HepG2 (cell line): ENCODE results near the gene PGA5. TPM values are rescaled to one million over a fixed set of nuclear protein-coding genes. Genes with fewer than 3 reads are reported as not detected.

Source experiments
- CHD4 ChIP-seq: fragments of 200-600 bp; sonication (generic); IDR thresholded peaks from 2 replicates; pipeline ENCODE4 v1.7.0; 2017; ENCODE audit warnings: mild to moderate bottlenecking, low read length, borderline replicate concordance
- CREB3 ChIP-seq: sonication (generic); formaldehyde crosslinking; IDR thresholded peaks from 2 replicates; pipeline ENCODE4 v1.5.0; 2020; ENCODE audit warnings: missing genetic modification reagents
- CREM ChIP-seq, 2 experiments: sonication (generic) in 1 of 2; formaldehyde crosslinking in 1 of 2; IDR thresholded peaks; 2 replicates each; pipeline versions ENCODE4 v1.4.0 to v1.6.1; 2016 to 2020; ENCODE audit warnings: antibody characterized with exemption in 1 of 2, mild to moderate bottlenecking in 1 of 2, missing genetic modification reagents in 1 of 2
- DNMT3B ChIP-seq: conservative IDR thresholded peaks from 2 replicates; pipeline ENCODE4 v1.6.1; 2016; ENCODE audit warnings: missing biosample characterization, control low read depth
- ELF4 ChIP-seq: sonication (generic); formaldehyde crosslinking; IDR thresholded peaks from 2 replicates; pipeline ENCODE4 v1.5.0; 2020; ENCODE audit warnings: missing genetic modification reagents, mild to moderate bottlenecking, moderate library complexity, borderline replicate concordance
- FOXM1 ChIP-seq: sonication (generic); formaldehyde crosslinking; IDR thresholded peaks from 2 replicates; pipeline ENCODE4 v1.5.0; 2020; ENCODE audit warnings: missing genetic modification reagents
- MAFK ChIP-seq, 2 experiments: IDR thresholded peaks in 1 of 2; conservative IDR thresholded peaks in 1 of 2; 2 replicates each; pipeline ENCODE4 v1.6.1; 2011; ENCODE audit warnings: improper control_type of control experiment in 2 of 2, low read length in 2 of 2
- MTA3 ChIP-seq: sonication (generic); formaldehyde crosslinking; IDR thresholded peaks from 2 replicates; pipeline ENCODE4 v1.4.0; 2020; ENCODE audit warnings: missing genetic modification reagents
- MXI1 ChIP-seq: IDR thresholded peaks from 3 replicates; pipeline ENCODE4 v1.6.1; 2012; ENCODE audit warnings: low read depth, low read length, inconsistent platforms, borderline replicate concordance
- PITX1 ChIP-seq: sonication (generic); formaldehyde crosslinking; IDR thresholded peaks from 2 replicates; pipeline ENCODE4 v1.5.1; 2020; ENCODE audit warnings: mild to moderate bottlenecking, missing genetic modification reagents
- POLR2A ChIP-seq, 2 experiments: IDR thresholded peaks; 2 replicates each; pipeline ENCODE4 v1.6.1; 2011; ENCODE audit warnings: low read depth in 2 of 2, low read length in 2 of 2, mild to moderate bottlenecking in 1 of 2, moderate library complexity in 1 of 2; ENCODE audit not compliant: insufficient read depth in 1 of 2
- SAFB2 ChIP-seq: sonication (generic); formaldehyde crosslinking; IDR thresholded peaks from 2 replicates; pipeline ENCODE4 v1.5.1; 2020; ENCODE audit warnings: missing genetic modification reagents, low read depth, mild to moderate bottlenecking, borderline replicate concordance
- SAP130 ChIP-seq: IDR thresholded peaks from 2 replicates; pipeline ENCODE4 v1.6.1; 2016; ENCODE audit warnings: low read depth
- THAP8 ChIP-seq: sonication (generic); formaldehyde crosslinking; IDR thresholded peaks from 2 replicates; pipeline ENCODE4 v1.5.1; 2020; ENCODE audit warnings: missing genetic modification reagents, mild to moderate bottlenecking, borderline replicate concordance
- XBP1 ChIP-seq: sonication (generic); formaldehyde crosslinking; IDR thresholded peaks from 2 replicates; pipeline ENCODE4 v1.5.0; 2020; ENCODE audit warnings: missing genetic modification reagents
- ZBTB38 ChIP-seq: sonication (generic); formaldehyde crosslinking; IDR thresholded peaks from 2 replicates; pipeline ENCODE4 v1.5.1; 2020; ENCODE audit warnings: mild to moderate bottlenecking, missing genetic modification reagents
- ZBTB42 ChIP-seq: sonication (generic); formaldehyde crosslinking; IDR thresholded peaks from 2 replicates; pipeline ENCODE4 v1.5.0; 2020; ENCODE audit warnings: mild to moderate bottlenecking, missing genetic modification reagents
- ZNF263 ChIP-seq: sonication (generic); formaldehyde crosslinking; IDR thresholded peaks from 2 replicates; pipeline ENCODE4 v1.4.0; 2020; ENCODE audit warnings: missing genetic modification reagents
- ZNF275 ChIP-seq: sonication (generic); formaldehyde crosslinking; IDR thresholded peaks from 2 replicates; pipeline ENCODE4 v1.8.0; 2022; ENCODE audit warnings: missing genetic modification reagents, mild to moderate bottlenecking, inconsistent platforms, borderline replicate concordance
- ZNF296 ChIP-seq: sonication (generic); formaldehyde crosslinking; conservative IDR thresholded peaks from 2 replicates; pipeline ENCODE4 v1.5.0; 2020; ENCODE audit warnings: mild to moderate bottlenecking, missing genetic modification reagents
- ZNF460 ChIP-seq: sonication (generic); formaldehyde crosslinking; IDR thresholded peaks from 2 replicates; pipeline ENCODE4 v1.5.1; 2020; ENCODE audit warnings: missing genetic modification reagents, mild to moderate bottlenecking, borderline replicate concordance
- polyA plus RNA-seq, 8 experiments: library from polyadenylated mRNA; depleted of rRNA in 3 of 8; stranded (reverse) in 7 of 8; unstranded in 1 of 8; fragments of >200 nt; fragmentation: Illumina TruSeq in 4 of 8; extraction: Trizol in 4 of 8; gene quantifications; 2 replicates each; pipeline versions ENCODE4 v1.2.1 to v1.2.3, GENCODE V29; 2011 to 2016; ENCODE audit warnings: low read depth in 4 of 8, missing spikeins in 1 of 8, mixed read lengths in 1 of 8; ENCODE audit not compliant: insufficient read depth in 1 of 8
- total RNA-seq, 5 experiments: library from RNA; depleted of rRNA; stranded (reverse); fragments of >200 nt; fragmentation: Illumina TruSeq; extraction: Trizol; gene quantifications; 2 replicates each; pipeline ENCODE4 v1.2.3, GENCODE V29; 2016; ENCODE audit warnings: low read depth in 1 of 5
- TF ChIP-seq, protein P1 (sequence below): sonication (generic); formaldehyde crosslinking; IDR thresholded peaks from 2 replicates; pipeline ENCODE4 v1.4.0; 2020; ENCODE audit warnings: mild to moderate bottlenecking, missing genetic modification reagents
- TF ChIP-seq, protein P2 (sequence below): sonication (generic); formaldehyde crosslinking; IDR thresholded peaks from 2 replicates; pipeline ENCODE4 v1.4.0; 2020; ENCODE audit warnings: missing genetic modification reagents
- TF ChIP-seq, protein P3 (sequence below): sonication (generic); formaldehyde crosslinking; IDR thresholded peaks from 2 replicates; pipeline ENCODE4 v1.5.0; 2020; ENCODE audit warnings: mild to moderate bottlenecking, missing genetic modification reagents

The PGA5 gene
- total and polyA plus RNA-seq, 2 of the 13 experiments (the other 11 are each of a cell fraction or from before 2014, with no cell fraction given), result not detected

- TF ChIP-seq SAFB2 (CRISPR knock-in tag), result no peak
- TF ChIP-seq MXI1, result no peak
- no peak for TF ChIP-seq ZBTB38 (CRISPR knock-in tag)
- no peak for TF ChIP-seq PITX1 (CRISPR knock-in tag)
- no peak for TF ChIP-seq XBP1 (CRISPR knock-in tag)
- peak; percentile 63; the same call in 1 of the 2 replicates for TF ChIP-seq SAP130
- TF ChIP-seq, protein P1, sequence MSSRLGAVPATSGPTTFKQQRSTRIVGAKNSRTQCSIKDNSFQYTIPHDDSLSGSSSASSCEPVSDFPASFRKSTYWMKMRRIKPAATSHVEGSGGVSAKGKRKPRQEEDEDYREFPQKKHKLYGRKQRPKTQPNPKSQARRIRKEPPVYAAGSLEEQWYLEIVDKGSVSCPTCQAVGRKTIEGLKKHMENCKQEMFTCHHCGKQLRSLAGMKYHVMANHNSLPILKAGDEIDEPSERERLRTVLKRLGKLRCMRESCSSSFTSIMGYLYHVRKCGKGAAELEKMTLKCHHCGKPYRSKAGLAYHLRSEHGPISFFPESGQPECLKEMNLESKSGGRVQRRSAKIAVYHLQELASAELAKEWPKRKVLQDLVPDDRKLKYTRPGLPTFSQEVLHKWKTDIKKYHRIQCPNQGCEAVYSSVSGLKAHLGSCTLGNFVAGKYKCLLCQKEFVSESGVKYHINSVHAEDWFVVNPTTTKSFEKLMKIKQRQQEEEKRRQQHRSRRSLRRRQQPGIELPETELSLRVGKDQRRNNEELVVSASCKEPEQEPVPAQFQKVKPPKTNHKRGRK (CRISPR knock-in tag), result no peak
- TF ChIP-seq DNMT3B (CRISPR knock-in tag), result no peak
- no peak for TF ChIP-seq MTA3 (CRISPR knock-in tag)
- TF ChIP-seq ZBTB42 (CRISPR knock-in tag), result no peak
- no peak for TF ChIP-seq ZNF275 (CRISPR knock-in tag)
- TF ChIP-seq, protein P2, sequence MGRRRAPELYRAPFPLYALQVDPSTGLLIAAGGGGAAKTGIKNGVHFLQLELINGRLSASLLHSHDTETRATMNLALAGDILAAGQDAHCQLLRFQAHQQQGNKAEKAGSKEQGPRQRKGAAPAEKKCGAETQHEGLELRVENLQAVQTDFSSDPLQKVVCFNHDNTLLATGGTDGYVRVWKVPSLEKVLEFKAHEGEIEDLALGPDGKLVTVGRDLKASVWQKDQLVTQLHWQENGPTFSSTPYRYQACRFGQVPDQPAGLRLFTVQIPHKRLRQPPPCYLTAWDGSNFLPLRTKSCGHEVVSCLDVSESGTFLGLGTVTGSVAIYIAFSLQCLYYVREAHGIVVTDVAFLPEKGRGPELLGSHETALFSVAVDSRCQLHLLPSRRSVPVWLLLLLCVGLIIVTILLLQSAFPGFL (CRISPR knock-in tag), result no peak
- no peak for TF ChIP-seq CREB3 (CRISPR knock-in tag)
- no peak for TF ChIP-seq ELF4 (CRISPR knock-in tag)
- TF ChIP-seq CREM (IDR thresholded peaks at IDR 0.05), result no peak
- no peak for TF ChIP-seq CREM (CRISPR knock-in tag; IDR thresholded peaks at IDR 0.05)
- TF ChIP-seq ZNF263 (CRISPR knock-in tag), result no peak
- TF ChIP-seq, protein P3, sequence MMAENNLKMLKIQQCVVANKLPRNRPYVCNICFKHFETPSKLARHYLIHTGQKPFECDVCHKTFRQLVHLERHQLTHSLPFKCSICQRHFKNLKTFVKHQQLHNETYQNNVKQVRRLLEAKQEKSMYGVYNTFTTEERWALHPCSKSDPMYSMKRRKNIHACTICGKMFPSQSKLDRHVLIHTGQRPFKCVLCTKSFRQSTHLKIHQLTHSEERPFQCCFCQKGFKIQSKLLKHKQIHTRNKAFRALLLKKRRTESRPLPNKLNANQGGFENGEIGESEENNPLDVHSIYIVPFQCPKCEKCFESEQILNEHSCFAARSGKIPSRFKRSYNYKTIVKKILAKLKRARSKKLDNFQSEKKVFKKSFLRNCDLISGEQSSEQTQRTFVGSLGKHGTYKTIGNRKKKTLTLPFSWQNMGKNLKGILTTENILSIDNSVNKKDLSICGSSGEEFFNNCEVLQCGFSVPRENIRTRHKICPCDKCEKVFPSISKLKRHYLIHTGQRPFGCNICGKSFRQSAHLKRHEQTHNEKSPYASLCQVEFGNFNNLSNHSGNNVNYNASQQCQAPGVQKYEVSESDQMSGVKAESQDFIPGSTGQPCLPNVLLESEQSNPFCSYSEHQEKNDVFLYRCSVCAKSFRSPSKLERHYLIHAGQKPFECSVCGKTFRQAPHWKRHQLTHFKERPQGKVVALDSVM (CRISPR knock-in tag), result no peak
- no peak for TF ChIP-seq FOXM1 (CRISPR knock-in tag)
- no peak for TF ChIP-seq THAP8 (CRISPR knock-in tag)
- TF ChIP-seq MAFK (conservative IDR thresholded peaks at IDR 0.05 in 1 of 2, IDR thresholded peaks at IDR 0.05 in 1 of 2; ENCODE audit: low read length in 2 of 2), result 0 out of 4 replicates have a peak, but pooled peaks of 1 of the 2 experiments have one; percentile 7
- no peak for TF ChIP-seq ZNF296 (CRISPR knock-in tag)
- TF ChIP-seq POLR2A (IDR thresholded peaks at IDR 0.05; ENCODE audit: insufficient read depth in 1 of 2, low read depth in 2 of 2, low read length in 2 of 2), result no peak
- TF ChIP-seq CHD4, result 0 out of 2 replicates have a peak, but pooled peaks have one; percentile 9
- no peak for TF ChIP-seq ZNF460 (CRISPR knock-in tag)
Measured at GRCh38 chr11:61297746-61298145, 56.8 kb downstream of the PGA5 start (continued).
